Sciatic nerve (tissue), 2 donors: ENCODE measurements around the gene CHP2. TPM values are rescaled to one million over a fixed set of nuclear protein-coding genes. Genes with fewer than 3 reads are reported as not detected.
A peak's percentile ranks its signal among the peaks of the same experiment; 100 is the strongest.
"Not testable (repeated sequence)": the region's sequence is repeated elsewhere in the genome, so short reads cannot be mapped to it uniquely, and the experiment has no call there.

Source experiments
- ATAC-seq: fragments of 200-7000 bp; cut with Tn5 transposase; one replicate; pipeline ENCODE4 v1.9.1; 2020; ENCODE audit warnings: mild to moderate bottlenecking, moderate library complexity
- DNase-seq: peaks from one replicate; pipeline ENCODE4 v3.0.0-alpha.2; 2020; ENCODE audit warnings: low spot score
- intact Hi-C: fragments of 100-400 bp; cut with DNase I; formaldehyde crosslinking; loops from one replicate; pipeline ENCODE4 v1.14.2; 2022
- total RNA-seq: library from RNA; stranded (reverse); fragmentation: NEBNext Ultra II Directional; extraction: Animal tissue kit (Norgen Biotek cat#: 25700); gene quantifications from one replicate; pipeline ENCODE4 v1.2.1, GENCODE V29; 2021
- donor health status: DM: no; HTN: no; CAD: no.
- donor health status: DM: no; HTN: no; CAD: no.

The CHP2 gene
- total RNA-seq, 1 donor from 2014 or later, result 22.6 TPM

DNA sequence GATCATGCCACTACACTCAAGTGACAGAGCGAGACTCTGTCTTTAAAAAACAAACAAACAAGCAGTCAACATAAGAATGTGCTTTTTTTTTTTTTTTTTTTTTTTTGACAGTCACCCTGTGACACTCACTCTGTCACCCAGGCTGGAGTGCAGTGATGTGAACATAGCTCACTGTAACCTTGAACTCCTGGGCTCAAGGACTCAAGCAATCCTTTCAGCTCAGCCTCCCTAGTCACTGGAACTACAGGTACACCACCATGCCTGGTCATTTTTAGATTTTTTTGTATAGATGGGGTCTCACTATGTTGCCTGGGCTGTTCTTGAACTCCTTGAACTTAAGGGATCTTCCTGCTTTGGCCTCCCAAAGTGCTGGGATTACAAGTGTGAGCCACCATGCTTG, 15.3 kb upstream of the CHP2 start:
- no peak for DNase-seq
- ATAC-seq, result no peak
- intact Hi-C loops, result loop anchor here (10.0 kb wide), 2 partner anchors 95 to 765 kb away; partner anchors contain the start of gene PRKCB

- no peak for ATAC-seq
- no peak for DNase-seq
- intact Hi-C loops, result no loop called here
These were observed 13.0 kb upstream of the CHP2 start for GRCh38 chr16:23741675-23742303.

GRCh38 chr16:23742766-23743165, 12.1 kb upstream of the CHP2 start:
- intact Hi-C loops, result no loop called here
- ATAC-seq, result no peak
- DNase-seq, result no peak

DNA sequence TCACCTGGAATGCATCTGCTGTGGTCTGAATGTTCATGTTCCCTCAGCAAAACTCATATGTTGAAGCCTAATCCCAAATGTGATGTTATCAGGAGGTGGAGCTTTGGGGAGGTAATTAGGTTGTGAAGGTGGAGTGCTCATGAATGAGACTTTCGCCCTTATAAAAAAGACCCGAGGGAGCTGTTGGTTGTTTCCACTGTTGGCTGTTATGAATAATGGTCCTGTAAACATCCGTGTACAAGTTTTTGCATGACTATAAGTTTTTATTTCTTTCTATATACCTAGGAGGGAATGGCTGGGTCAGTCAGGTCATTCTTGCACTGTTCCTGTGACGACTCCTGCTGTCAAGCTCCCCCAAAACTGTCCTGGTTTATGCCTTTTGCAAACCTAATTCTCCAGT, 9.6 kb upstream of the CHP2 start:
- intact Hi-C loops, result no loop called here
- DNase-seq (no peak), ATAC-seq (no peak)

DNA sequence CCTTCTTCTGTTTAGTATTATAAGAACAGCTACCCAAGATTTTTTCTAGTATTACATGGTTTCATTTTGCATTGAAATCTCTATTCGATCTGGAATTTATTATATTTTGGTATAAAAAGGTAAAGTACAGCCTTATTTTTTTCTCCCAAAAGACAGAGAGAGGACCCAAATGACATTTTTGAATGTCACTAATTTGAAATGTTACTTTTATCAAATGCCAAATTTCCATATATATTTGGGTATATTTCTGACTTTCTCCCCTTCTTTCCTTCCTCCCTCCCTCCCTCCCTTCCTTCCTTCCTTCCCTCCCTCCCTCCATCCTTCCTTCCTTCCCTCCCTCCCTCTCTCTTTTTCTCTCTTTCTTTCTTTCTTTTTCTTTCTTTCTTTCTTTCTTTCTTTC, 6.2 kb upstream of the CHP2 start:
- DNase-seq, result no peak
- intact Hi-C loops, result no loop called here
- no peak for ATAC-seq

GRCh38 chr16:23751053-23751452, 3.8 kb upstream of the CHP2 start:
- DNase-seq, ATAC-seq: not testable (repeated sequence)
- intact Hi-C loops, result loop anchor here (10.0 kb wide), 1 partner anchor 64 kb away; no protein-coding TSS in a partner anchor

DNA sequence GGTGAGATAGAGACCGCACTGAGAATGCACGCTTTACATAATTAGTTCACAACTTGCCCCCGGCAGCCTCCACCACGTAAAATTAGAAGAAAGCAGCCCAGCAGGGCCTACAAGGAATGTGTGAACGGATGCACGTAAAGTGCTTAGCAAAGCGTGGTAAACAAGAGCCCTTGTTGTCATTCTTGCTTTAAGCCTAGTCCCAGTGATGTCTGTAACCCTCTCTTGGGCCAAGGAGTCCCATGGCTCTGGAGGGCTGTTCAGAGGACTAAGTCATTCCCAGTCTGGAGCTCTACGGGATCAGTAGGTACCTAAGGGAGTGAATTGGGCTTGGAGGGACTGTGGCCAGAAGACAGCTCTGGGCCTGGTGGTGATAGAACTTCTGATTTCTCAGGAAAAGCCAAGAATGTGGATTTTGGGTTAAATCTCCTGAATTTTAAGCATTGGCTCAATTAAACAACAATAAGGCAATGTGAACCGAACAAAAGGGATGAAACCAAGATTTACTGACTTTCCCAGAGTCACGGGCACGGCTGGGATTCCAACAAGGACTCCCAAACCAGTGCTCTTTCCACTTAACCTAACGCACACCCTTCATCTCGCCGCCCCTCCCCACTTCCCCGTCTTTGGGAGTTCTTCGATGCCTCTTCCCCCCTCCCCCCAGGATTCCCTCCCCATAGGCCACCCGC, 775 bp upstream of the CHP2 start:
- ATAC-seq (no peak), DNase-seq (no peak)
- intact Hi-C loops, result loop anchor here (10.0 kb wide), 1 partner anchor 61 kb away; no protein-coding TSS in a partner anchor

GRCh38 chr16:23755484-23755809, 621 bp downstream of the CHP2 start:
- DNase-seq, result no peak
- intact Hi-C loops, result loop anchor here (10.0 kb wide), 1 partner anchor 59 kb away; no protein-coding TSS in a partner anchor
- ATAC-seq, result peak; percentile 29

DNA sequence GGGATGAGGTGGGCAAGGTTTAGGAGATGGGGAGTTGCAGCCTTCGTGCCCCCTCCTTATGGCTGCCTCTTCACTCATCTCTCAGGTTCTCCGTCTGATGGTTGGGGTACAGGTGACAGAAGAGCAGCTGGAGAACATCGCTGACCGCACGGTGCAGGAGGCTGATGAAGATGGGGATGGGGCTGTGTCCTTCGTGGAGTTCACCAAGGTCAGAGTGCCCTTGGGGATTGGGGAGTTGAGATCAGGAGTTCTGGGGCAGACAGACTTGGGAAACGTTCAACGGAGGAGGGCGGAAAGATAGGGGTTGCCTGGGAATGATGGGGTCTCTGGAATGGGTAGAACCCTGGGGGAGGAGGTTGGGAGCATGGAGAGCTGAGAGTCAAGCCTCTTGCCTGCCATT, 2.3 kb downstream of the CHP2 start:
- DNase-seq (no peak), ATAC-seq (no peak)
- intact Hi-C loops, result loop anchor here (10.0 kb wide), 1 partner anchor 58 kb away; no protein-coding TSS in a partner anchor

- ATAC-seq (no peak), DNase-seq (no peak)
- intact Hi-C loops, result loop anchor here (10.0 kb wide), 1 partner anchor 57 kb away; no protein-coding TSS in a partner anchor
These were observed 3.3 kb downstream of the CHP2 start for GRCh38 chr16:23757937-23758619.

DNA sequence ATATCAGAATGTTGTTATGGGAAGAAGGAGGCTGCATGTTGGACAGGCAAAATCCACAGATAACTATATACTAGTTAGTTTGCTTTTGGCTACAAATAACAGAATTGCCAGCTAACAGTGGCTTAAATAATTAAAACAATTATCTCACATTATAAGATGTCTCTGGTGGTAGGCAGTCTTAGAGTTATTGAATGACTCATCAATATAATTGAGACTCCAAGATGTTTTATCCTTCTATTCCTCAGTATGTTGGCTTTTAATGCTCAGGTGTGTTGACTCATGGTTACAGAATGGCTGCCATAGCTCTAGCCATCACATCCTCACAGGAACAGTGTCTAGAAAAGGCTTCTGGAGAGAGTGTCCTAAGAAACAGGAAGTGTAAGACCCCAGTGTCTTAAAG, 11.1 kb downstream of the CHP2 start:
- ATAC-seq, result no peak
- intact Hi-C loops, result no loop called here
- no peak for DNase-seq

DNA sequence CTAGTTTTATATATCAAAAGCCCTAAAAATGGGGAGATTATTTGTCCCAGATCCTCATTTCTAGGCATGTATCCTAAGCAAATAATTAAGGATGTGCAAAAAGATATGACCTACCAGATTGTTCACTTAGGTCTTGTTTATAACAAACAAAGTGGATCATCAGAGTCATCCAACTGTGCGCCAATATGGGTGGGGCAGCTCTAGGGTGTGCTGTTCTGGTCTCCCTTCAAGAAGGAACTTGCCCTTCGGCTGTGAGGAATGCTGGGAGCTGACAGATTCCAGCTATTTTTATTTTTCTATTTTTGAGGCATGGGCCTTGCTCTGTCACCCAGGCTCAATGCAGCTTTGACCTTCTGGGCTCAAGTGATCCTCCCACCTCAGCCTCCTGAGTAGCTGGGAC, 13.8 kb downstream of the CHP2 start:
- no peak for DNase-seq
- ATAC-seq, result no peak
- intact Hi-C loops, result no loop called here

GRCh38 chr16:23771027-23771426, 16.2 kb downstream of the CHP2 start:
- DNase-seq (no peak), ATAC-seq (no peak)
- intact Hi-C loops, result no loop called here

DNA sequence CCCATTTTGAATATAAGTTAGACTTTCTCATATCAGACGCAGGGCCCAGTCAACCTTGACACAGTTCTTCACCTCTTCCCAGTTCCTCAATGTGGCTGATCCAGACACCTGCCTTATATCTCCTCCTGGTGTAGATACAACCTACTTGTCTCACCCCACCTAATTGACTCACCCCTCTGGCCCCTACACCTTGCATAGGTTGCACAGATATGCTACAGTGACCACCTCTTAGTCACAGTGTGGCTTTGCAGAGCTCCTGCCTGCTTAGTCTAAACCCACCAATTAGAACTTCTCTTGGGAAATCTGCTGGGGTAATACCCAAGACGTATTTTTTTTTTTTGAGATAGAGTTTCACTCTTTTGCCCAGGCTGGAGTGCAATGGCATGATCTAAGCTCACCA, 16.8 kb downstream of the CHP2 start:
- ATAC-seq (no peak), DNase-seq (no peak)
- intact Hi-C loops, result no loop called here

- DNase-seq (no peak), ATAC-seq (no peak)
- intact Hi-C loops, result no loop called here
These were observed 18.5 kb downstream of the CHP2 start for GRCh38 chr16:23773339-23773738.

DNA sequence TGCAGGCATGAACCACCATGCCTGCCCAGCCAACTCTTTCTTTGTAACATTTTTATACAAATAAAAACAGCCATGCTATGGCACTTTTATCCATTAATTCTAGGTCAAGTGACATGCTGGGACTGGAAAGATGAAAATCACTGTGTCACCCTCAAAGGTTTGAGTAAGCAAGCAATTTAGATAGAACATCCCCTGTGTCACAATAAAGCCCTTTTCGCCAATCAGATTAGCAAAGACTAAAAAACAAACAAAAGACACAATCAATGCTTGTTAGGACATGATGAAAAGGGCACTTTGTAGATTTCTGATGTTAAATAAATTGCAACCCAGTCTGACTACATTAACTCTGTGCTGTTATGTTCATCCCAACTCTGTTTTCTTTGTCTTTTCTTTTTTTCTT, 26.4 kb downstream of the CHP2 start:
- intact Hi-C loops, result no loop called here
- DNase-seq (no peak), ATAC-seq (no peak)

- no peak for ATAC-seq
- intact Hi-C loops, result no loop called here
- no peak for DNase-seq
These were observed 30.1 kb downstream of the CHP2 start for GRCh38 chr16:23784811-23785447.

- DNase-seq (no peak), ATAC-seq (no peak)
- intact Hi-C loops, result no loop called here
These were observed 31.0 kb downstream of the CHP2 start for GRCh38 chr16:23785842-23786241.

DNA sequence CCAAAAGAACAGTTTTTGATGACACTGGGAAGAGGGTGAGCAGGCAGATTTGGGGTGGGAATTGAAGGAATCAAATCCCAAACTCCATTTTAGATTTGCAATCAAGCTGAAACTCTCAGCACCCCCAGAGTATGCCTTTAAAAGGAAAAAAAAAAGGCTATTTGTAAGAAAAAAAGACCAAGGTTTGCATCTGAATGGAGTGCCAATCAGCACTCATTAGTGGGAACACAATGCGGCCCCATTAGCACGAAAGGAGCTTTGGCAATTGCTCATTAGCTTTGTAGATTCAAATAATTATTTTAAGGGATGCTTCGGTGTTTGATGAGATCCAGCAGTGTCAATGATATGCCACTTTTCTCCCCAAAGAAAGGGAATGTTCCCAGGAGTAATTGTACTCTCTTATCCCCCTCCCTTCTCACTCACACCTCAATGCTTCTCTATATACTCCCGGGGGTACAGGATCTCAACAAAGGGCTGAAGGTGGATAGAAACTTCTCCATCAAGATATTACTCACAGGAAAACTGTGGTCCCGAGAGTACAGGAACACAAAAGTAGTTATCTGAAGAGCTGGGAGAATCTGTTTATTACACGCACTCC, 32.2 kb downstream of the CHP2 start:
- ATAC-seq (no peak), DNase-seq (no peak)
- intact Hi-C loops, result no loop called here
